GM18909 (cell line): ENCODE measurements around the gene NATD1.
A peak's percentile ranks its signal among the peaks of the same experiment; 100 is the strongest.

Experiments used
- ATAC-seq: cut with Tn5 transposase; IDR thresholded peaks from one replicate; pipeline ENCODE4 v1.9.1; 2021; ENCODE audit warnings: mild to moderate bottlenecking; ENCODE audit not compliant: unreplicated experiment, poor library complexity

NATD1 gene

GRCh38 chr17:21291357-21291756, 38.1 kb upstream of the NATD1 start:
- ATAC-seq, result no peak

GRCh38 chr17:21289902-21290571, 36.8 kb upstream of the NATD1 start:
- ATAC-seq, result no peak

- ATAC-seq, result no peak
Measured at GRCh38 chr17:21289175-21289901, 36.1 kb upstream of the NATD1 start.

- ATAC-seq, result peak; percentile 22
Measured at GRCh38 chr17:21288571-21289017, 35.4 kb upstream of the NATD1 start.

GRCh38 chr17:21287703-21288449, 34.7 kb upstream of the NATD1 start:
- peak; percentile 42 for ATAC-seq

- ATAC-seq, result no peak
Measured at GRCh38 chr17:21286909-21287702, 33.9 kb upstream of the NATD1 start.

- ATAC-seq, result no peak
Measured at GRCh38 chr17:21286066-21286770, 33.0 kb upstream of the NATD1 start.

GRCh38 chr17:21285164-21286065, 32.2 kb upstream of the NATD1 start:
- no peak for ATAC-seq

GRCh38 chr17:21284319-21285163, 31.3 kb upstream of the NATD1 start, which contains the start of gene MAP2K3:
Gene MAP2K3 (plus strand): TSS chr17:21284711. CDS start chr17:21284921, 210 bp downstream.
- ATAC-seq, result peak; percentile 71

- peak; percentile 5 for ATAC-seq
Measured at GRCh38 chr17:21283482-21284318, 30.5 kb upstream of the NATD1 start.

GRCh38 chr17:21282850-21283249, 29.6 kb upstream of the NATD1 start:
- no peak for ATAC-seq

- no peak for ATAC-seq
Measured at GRCh38 chr17:21282231-21282630, 29.0 kb upstream of the NATD1 start.

GRCh38 chr17:21280081-21280518, 26.9 kb upstream of the NATD1 start:
- peak; percentile 38 for ATAC-seq

GRCh38 chr17:21279582-21279981, 26.4 kb upstream of the NATD1 start:
- no peak for ATAC-seq

GRCh38 chr17:21279198-21279535, 26.0 kb upstream of the NATD1 start:
- ATAC-seq, result no peak

- ATAC-seq, result no peak
Measured at GRCh38 chr17:21278450-21279197, 25.4 kb upstream of the NATD1 start.
